Keratinocyte (primary cell): ENCODE data around the gene IL19. TPM values are rescaled to one million over a fixed set of nuclear protein-coding genes. Genes with fewer than 3 reads are reported as not detected.

Experiments
- DNase-seq: peaks from one replicate; pipeline ENCODE4 v3.0.0-alpha.2; 2011; ENCODE audit warnings: low read depth, missing footprints, low spot score
- FAIRE-seq: peaks from 2 replicates; lab custom pipeline; 2011; peaks lifted over from hg19 to GRCh38; lab: Jason Lieb, UNC
- H2AFZ ChIP-seq: 2 replicates; pipeline ENCODE4 v1.6.0; 2012; ENCODE audit warnings: low read length, control low read depth, inconsistent platforms; ENCODE audit not compliant: control insufficient read depth
- H3K27ac ChIP-seq: 2 replicates; pipeline ENCODE4 v1.5.1; 2011; ENCODE audit warnings: low read length; ENCODE audit not compliant: control insufficient read depth, insufficient read depth
- H3K27me3 ChIP-seq: 3 replicates; pipeline ENCODE4 v1.6.0; 2011; ENCODE audit warnings: low read length; ENCODE audit not compliant: control insufficient read depth, insufficient read depth; ENCODE audit errors: extremely low read depth
- H3K36me3 ChIP-seq, 2 experiments: 2 replicates in 1 of 2; 3 replicates in 1 of 2; pipeline ENCODE4 v1.5.1; 2011; ENCODE audit warnings: low read length in 2 of 2, mild to moderate bottlenecking in 1 of 2; ENCODE audit not compliant: control insufficient read depth in 2 of 2, insufficient read depth in 2 of 2; ENCODE audit errors: extremely low read depth in 1 of 2
- H3K4me1 ChIP-seq: 3 replicates; pipeline ENCODE4 v1.5.1; 2011; ENCODE audit warnings: low read length; ENCODE audit not compliant: control insufficient read depth, insufficient read depth; ENCODE audit errors: extremely low read depth
- H3K4me2 ChIP-seq: 3 replicates; pipeline ENCODE4 v1.6.0; 2011; ENCODE audit warnings: low read depth, low read length; ENCODE audit not compliant: control insufficient read depth, insufficient read depth; ENCODE audit errors: extremely low read depth
- H3K4me3 ChIP-seq, 3 experiments: fragments of 200-600 bp in 1 of 3; sonication (generic) in 1 of 3; 2 replicates in 2 of 3; 3 replicates in 1 of 3; pipeline ENCODE4 v1.5.1; 2011 to 2016; ENCODE audit warnings: low read length in 3 of 3, mild to moderate bottlenecking in 3 of 3, control low read depth in 2 of 3, inconsistent platforms in 1 of 3, low read depth in 1 of 3, mixed read lengths in 1 of 3, mixed run types in 1 of 3, moderate library complexity in 1 of 3; ENCODE audit not compliant: control insufficient read depth in 2 of 3, insufficient read depth in 2 of 3; ENCODE audit errors: extremely low read depth in 1 of 3
- H3K79me2 ChIP-seq: 2 replicates; pipeline ENCODE4 v1.6.0; 2012; ENCODE audit warnings: low read length; ENCODE audit not compliant: control insufficient read depth, insufficient read depth
- H3K9ac ChIP-seq: 3 replicates; pipeline ENCODE4 v1.6.0; 2011; ENCODE audit warnings: low read length; ENCODE audit not compliant: control insufficient read depth, insufficient read depth; ENCODE audit errors: extremely low read depth
- H3K9me1 ChIP-seq: 3 replicates; pipeline ENCODE4 v1.6.0; 2011; ENCODE audit warnings: low read length; ENCODE audit not compliant: control insufficient read depth, insufficient read depth; ENCODE audit errors: extremely low read depth
- H3K9me3 ChIP-seq: 2 replicates; pipeline ENCODE4 v1.5.1; 2012; ENCODE audit warnings: low read depth, low read length; ENCODE audit not compliant: control insufficient read depth
- H4K20me1 ChIP-seq: 3 replicates; pipeline ENCODE4 v1.6.0; 2011; ENCODE audit warnings: low read length; ENCODE audit not compliant: control insufficient read depth, insufficient read depth; ENCODE audit errors: extremely low read depth
- EZH2 ChIP-seq: IDR thresholded peaks from one replicate; pipeline ENCODE4 v1.6.1; 2012; ENCODE audit warnings: inconsistent platforms, mild to moderate bottlenecking, low read length, moderate library complexity
- dilution Hi-C: fragments of 300-500 bp; cut with MboI; formaldehyde crosslinking; loops from one replicate; pipeline ENCODE4 v1.7.0; 2020; ENCODE audit warnings: low sequenced_read_pairs; ENCODE audit not compliant: extremely low pct_ligation_motif_present
- polyA plus RNA-seq, 5 experiments: library from polyadenylated mRNA; depleted of rRNA in 3 of 5; stranded (reverse) in 3 of 5; stranded (forward) in 1 of 5; unstranded in 1 of 5; fragments of >200 nt; gene quantifications; 1 replicate in 1 of 5; 2 replicates in 3 of 5; 3 replicates in 1 of 5; pipeline versions ENCODE4 v1.2.1 to v1.2.3, GENCODE V29; 2011 to 2012; ENCODE audit warnings: missing spikeins in 2 of 5, low read depth in 1 of 5, low replicate concordance in 1 of 5
- TF ChIP-seq, protein P1 (sequence below), 3 experiments: IDR thresholded peaks in 1 of 3; conservative IDR thresholded peaks in 1 of 3; optimal IDR thresholded peaks in 1 of 3; 2 replicates in 2 of 3; 3 replicates in 1 of 3; pipeline versions ENCODE3 to v1.5.1; 2011; ENCODE audit warnings: low read length in 3 of 3, mild to moderate bottlenecking in 3 of 3, moderate library complexity in 2 of 3, control low read depth in 1 of 3, inconsistent platforms in 1 of 3; ENCODE audit not compliant: insufficient read depth in 2 of 3; ENCODE audit errors: extremely low read depth in 1 of 3

The IL19 gene
- polyA plus RNA-seq, 1 donor (not counting 4 experiments of a cell fraction or from before 2014, with no cell fraction given): not detected

DNA sequence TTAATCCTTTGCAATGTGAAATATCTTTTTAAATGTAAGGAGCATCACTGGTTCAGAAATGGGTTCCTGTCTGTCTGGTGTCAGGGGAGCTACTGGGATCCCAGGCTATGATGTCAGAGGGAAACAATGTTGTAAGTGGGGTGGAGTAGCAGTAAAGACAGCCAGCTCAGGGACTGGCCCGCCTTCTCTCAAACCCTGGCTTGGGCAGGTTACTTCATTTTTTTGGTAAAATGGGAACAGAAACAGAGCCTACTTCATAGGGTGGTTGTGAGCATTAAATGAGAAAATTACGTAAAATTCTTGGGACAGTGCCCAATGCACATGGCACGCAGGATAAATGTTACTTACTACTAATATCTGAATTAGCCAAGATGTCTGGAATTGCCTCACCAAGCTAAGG lies 64.1 kb downstream of the IL19 start:
- Histone ChIP-seq H3K27me3 (no peaks in the 10 kb centered on the region), H2AFZ (no peak overlapping the region), H4K20me1 (no peaks in the 10 kb centered on the region), H3K4me2 (no peak overlapping the region), H3K4me1 (peaks cover 12% of the 10 kb centered on the region), H3K4me3 (no peak overlapping the region), H3K36me3 (no peaks in the 10 kb centered on the region), H3K9me3 (no peaks in the 10 kb centered on the region), H3K79me2 (no peaks in the 10 kb centered on the region), H3K9me1 (no peaks in the 10 kb centered on the region), H3K27ac (no peak overlapping the region), H3K9ac (no peak overlapping the region)
- dilution Hi-C loops: no loop called here
- TF ChIP-seq, protein P1, sequence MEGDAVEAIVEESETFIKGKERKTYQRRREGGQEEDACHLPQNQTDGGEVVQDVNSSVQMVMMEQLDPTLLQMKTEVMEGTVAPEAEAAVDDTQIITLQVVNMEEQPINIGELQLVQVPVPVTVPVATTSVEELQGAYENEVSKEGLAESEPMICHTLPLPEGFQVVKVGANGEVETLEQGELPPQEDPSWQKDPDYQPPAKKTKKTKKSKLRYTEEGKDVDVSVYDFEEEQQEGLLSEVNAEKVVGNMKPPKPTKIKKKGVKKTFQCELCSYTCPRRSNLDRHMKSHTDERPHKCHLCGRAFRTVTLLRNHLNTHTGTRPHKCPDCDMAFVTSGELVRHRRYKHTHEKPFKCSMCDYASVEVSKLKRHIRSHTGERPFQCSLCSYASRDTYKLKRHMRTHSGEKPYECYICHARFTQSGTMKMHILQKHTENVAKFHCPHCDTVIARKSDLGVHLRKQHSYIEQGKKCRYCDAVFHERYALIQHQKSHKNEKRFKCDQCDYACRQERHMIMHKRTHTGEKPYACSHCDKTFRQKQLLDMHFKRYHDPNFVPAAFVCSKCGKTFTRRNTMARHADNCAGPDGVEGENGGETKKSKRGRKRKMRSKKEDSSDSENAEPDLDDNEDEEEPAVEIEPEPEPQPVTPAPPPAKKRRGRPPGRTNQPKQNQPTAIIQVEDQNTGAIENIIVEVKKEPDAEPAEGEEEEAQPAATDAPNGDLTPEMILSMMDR (optimal IDR thresholded peaks at IDR 0.05 in 1 of 3, IDR thresholded peaks at IDR 0.05 in 1 of 3, conservative IDR thresholded peaks at IDR 0.05 in 1 of 3; ENCODE audit: extremely low read depth in 1 of 3, insufficient read depth in 2 of 3, low read length in 3 of 3): no peak
- TF ChIP-seq EZH2: no peak
- FAIRE-seq (no peak), DNase-seq (no peak)

DNA sequence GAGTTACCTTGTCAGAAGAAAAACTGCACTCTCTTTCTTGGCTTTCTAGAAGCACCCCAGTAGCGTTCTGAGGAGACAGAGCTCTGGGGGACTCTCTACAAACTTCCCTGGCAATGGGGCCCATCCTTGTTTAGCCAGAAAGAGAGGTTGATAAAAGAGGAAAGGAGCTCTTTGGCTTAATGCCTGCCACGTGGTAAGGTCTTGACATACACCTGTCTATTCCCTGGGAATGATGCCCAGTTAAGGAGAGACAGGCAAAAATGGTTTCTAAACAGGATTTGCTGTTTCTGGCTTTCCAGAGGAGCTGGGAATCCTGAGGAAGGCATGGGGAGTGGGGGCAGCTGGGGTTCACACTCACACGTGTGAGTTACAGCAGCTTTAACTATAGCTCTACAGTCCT lies 64.6 kb downstream of the IL19 start:
- DNase-seq (no peak), FAIRE-seq (no peak)
- Histone ChIP-seq H3K4me2 (no peak overlapping the region), H3K36me3 (no peaks in the 10 kb centered on the region), H3K27me3 (no peaks in the 10 kb centered on the region), H3K79me2 (no peaks in the 10 kb centered on the region), H3K4me1 (peaks cover 12% of the 10 kb centered on the region), H2AFZ (no peak overlapping the region), H3K27ac (no peak overlapping the region), H3K4me3 (no peak overlapping the region), H3K9me3 (no peaks in the 10 kb centered on the region), H4K20me1 (no peaks in the 10 kb centered on the region), H3K9me1 (no peaks in the 10 kb centered on the region), H3K9ac (no peak overlapping the region)
- dilution Hi-C loops: no loop called here
- TF ChIP-seq, protein P1 (optimal IDR thresholded peaks at IDR 0.05 in 1 of 3, IDR thresholded peaks at IDR 0.05 in 1 of 3, conservative IDR thresholded peaks at IDR 0.05 in 1 of 3; ENCODE audit: extremely low read depth in 1 of 3, insufficient read depth in 2 of 3, low read length in 3 of 3): no peak
- no peak for TF ChIP-seq EZH2
